Measurements from ENCODE around the gene PRB3.

The PRB3 gene

DNA sequence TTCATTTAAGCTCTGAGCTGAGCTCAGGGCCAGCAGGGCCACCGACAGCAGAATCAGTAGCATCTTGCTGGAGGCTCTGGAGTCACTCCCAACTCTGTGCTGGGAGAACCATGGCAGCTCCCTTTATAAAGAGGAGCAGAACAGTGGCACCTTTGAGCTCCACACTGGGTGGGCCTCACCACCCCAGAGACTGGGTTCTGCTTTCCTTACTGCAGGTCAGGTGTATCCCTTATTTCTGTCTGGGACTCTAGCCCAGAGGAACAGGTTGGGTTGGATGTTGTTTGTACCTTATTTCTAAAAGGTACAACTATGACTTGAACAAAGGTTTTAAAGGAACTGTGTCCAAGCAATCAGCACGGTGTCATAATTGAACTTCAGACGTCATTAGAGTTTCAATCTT, at the start of gene PRB3:
Gene PRB3 (minus strand): TSS at position 101 of the 400 bp plus-strand sequence. CDS start 38 bp downstream, at position 63.
- DNase-seq (ENCODE audit: low read depth in 2 of 2), result no peak

DNA sequence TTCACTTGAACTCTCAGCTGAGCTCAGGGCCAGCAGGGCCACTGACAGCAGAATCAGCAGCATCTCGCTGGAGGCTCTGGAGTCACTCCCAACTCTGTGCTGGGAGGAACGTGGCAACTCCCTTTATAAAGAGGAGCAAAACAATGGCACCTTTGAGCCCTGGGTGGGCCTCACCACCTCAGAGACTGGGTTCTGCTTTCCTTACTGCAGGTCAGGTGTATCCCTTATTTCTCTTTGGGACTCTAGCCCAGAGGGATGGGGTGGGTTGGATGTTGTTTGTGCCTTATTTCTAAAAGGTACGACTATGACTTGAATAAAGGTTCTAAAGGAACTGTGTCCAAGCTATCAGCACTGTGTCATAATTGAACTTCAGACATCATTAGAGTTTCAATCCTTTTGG, 40.8 kb upstream of the PRB3 start, which contains the start of gene PRB4:
Gene PRB4 (minus strand): TSS at position 101 of the 400 bp plus-strand sequence. CDS start 38 bp downstream, at position 63.
- no peak for DNase-seq (ENCODE audit: low read depth in 2 of 2)

DNA sequence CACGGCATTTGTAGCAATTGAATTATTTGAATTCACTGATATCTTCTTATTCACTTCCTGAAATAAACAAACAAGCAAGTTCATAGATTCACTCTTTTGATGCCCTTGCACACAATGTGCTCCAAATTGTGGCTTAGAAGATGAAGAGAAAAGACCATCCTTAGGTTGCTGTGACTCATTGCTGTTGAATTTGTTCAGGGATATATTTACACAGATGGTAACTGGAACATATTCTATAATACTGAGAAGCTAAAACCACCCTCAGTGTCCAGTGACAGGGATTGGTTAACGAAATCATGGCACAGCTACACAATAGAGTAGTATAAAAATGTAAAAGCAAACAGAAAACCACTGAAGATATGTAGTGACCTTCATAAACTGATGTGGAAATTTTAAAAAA, 37.6 kb upstream of the PRB3 start:
- DNase-seq (ENCODE audit: low read depth in 2 of 2), result no peak

DNA sequence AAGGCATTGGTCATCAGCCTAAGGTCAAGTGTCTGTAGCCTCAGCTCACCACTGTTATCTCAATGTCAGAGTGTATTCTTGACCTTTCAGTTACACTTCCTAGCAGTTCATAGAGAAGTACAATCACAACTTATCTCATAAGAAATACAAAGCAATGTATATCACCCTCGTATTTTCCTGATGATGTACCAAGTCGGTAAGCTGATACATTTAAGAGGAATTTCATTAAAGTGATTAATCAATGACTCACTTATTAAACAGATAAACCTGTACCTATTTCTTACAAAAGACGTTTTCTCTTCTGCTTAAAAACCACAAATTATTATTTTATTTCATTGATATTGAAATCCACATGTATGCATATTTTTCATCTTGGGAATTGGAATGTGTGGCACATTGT, 3.9 kb upstream of the PRB3 start:
- DNase-seq (ENCODE audit: low read depth in 2 of 2), result no peak

DNA sequence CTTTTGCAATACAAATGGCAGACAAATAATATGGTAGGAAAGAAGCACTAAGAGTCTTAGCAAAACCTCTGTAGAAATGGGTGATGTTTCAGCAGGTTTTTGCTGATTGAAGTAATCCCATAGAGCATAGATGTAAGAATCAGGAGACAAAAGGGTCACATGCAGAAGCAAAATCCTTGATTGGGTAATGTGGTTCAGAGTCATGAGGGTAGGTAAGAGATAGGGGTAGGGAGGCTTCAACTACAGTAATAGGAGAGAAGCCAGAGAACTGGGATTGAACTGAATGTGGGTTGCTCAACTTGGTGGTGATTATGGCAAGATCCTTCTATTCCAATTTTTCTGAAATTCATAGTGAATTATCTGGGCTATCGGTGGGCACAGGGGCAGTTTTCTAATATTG, 5.0 kb downstream of the PRB3 start:
- no peak for DNase-seq (ENCODE audit: low read depth in 2 of 2)

DNA sequence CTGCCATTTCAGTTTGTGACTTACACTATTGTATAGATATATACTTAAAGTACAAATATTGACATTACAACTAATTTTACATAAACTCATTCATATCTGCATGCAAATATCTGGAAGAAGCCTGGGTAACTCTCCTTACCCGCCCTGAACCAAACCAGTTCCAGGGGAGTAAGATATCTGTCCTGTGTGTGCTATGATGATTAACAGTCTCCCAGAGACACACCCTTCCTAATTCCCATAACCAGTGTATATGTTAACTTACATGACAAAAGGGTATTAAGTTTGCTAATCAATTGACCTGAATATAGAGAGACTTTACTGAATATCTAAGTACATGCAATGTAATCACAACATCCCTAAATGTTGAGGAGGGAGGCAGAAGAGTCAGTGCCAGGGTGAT, 23.0 kb downstream of the PRB3 start:
- no peak for DNase-seq (ENCODE audit: low read depth in 2 of 2)

DNA sequence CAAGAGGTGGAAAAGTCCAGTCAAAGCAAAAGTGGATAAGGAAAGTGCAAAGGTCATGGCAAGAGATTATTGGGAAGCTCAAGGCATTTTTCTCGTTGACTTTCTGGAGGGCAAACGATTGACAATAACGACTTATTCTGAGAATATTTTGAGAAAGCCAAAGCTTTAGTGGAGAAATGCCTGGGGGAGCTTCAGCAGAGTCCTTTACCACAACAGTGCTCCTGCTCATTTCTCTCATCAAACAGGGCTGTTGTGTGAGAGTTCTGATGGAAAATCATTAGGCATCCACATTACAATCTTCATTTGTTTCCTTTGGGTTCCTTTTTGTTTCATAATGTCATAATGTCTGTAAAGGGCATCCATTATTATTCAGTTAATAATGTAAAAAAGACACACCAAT, 26.9 kb downstream of the PRB3 start:
- DNase-seq (ENCODE audit: low read depth in 2 of 2), result no peak

DNA sequence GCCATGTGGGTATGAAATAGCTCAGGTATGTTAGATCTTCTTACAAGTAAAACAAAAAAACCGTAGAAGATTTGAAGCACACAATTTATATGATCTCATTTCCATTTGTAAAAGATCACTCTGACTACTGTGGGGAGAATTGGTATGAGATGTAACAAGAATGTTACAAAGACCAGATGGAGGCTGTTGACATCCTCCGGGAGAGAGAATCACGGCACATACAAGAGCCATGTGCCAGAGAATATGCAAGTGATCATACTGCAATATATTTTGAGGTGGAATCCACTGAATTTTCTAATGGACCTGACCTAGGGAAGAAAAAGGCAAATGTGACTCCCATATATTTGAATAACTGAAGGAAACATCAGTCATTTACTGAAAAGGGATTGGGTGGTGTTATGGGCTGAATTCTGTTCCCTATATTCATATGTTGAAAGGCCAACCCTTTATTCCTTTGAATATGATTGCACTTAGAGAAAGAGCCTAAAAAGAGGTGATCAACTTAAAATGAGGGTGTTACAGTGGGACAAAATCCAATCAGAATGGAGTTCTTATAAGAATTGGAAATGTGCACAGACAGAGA, 29.1 kb downstream of the PRB3 start:
- no peak for DNase-seq (ENCODE audit: low read depth in 2 of 2)

DNA sequence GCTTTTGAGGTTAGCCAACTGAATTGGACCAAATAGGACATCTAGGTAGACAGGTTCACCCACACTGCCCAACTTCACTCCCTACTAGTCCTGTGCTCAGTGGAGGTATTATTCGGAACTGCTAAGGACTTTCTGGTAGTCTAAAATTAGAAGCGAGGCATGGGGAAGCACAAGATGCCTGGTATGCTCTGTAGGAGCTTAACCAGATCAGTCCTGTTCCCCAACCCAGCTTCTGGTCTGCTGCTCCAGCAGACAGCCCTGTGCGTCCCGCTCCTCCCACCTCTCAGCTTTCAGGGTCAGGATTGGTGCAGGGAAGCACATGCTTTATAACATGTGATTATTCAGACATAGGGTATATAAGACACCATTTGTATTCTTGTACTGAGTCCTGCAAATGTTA, 31.2 kb downstream of the PRB3 start:
- DNase-seq (ENCODE audit: low read depth in 2 of 2), result no peak

DNA sequence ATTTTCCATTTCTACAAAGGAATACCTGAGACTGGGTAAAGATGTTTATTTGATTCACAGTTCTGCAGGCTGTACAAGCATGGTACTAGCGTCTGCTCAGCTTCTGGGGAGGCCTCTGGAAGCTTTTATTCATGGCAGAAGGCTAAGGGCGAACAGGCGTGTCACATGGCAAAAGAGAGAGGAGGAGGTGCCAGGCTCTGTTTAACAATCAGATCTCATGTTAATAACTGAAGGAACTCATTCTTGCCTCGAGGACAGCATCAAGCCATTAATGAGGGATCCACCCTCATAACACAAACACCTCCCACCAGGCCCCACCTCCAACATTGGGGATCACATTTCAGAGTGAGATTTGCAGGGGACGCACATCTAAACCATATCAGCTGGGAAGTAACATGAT, 36.0 kb downstream of the PRB3 start:
- DNase-seq (ENCODE audit: low read depth in 2 of 2), result no peak

DNA sequence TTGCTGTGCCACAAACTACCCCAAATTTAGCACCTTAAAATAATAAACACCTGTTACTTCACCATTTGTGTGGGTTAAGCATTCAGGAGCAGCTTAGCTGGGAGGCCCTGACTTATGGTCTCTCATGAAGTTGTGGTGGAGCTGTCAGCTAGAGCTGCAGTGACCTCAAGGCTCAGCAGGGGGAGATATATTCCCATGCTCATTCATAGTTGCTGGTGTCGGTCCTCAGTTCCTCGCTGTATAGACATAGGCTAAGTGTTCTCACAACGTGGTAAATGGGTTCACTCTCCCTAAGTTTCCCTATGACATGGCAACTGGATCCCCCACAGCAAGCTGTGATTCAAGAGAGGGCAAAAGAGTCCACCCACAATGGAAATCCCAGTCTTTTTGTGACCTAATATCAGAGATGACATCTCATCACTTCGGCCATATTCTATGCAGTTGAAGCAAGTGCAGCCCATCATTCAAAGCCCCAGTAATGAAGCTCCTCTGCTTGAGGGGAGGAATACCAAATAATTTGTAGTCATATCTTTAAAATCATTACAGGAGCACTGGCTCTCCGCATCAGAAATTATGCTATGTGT, 41.1 kb downstream of the PRB3 start:
- DNase-seq (ENCODE audit: low read depth in 2 of 2), result no peak

DNA sequence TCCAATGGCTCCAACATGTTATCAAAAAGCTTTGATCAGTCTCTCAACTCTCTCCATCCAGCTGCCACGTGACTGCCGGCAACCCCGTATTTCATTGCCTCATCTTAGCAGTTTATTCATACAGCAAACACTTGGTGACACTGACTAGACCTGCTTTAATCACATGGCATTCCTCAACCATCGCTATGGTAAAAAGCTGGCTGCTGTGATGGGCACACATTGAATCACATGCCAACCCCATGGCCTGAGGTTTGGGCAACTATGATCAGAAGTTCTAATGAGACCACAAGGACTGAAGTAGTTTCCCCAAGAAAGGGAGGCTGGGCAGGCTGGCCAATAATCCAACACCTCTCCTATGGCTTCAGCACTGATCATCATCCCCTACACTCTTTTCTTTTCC, 42.1 kb downstream of the PRB3 start:
- no peak for DNase-seq (ENCODE audit: low read depth in 2 of 2)
